A549 (cell line): ENCODE measurements around the gene IMPA2.

Experiments
- BHLHE40 ChIP-seq: IDR thresholded peaks from 2 replicates; pipeline ENCODE4 v1.6.1; 2012; ENCODE audit warnings: low read depth, low read length, inconsistent platforms
- CBX8 ChIP-seq: fragments of 200-600 bp; sonication (generic); IDR thresholded peaks from 2 replicates; pipeline ENCODE4 v1.6.1; 2016
- CHD2 ChIP-seq: fragments of 150-350 bp; IDR thresholded peaks from 2 replicates; pipeline ENCODE4 v1.6.1; 2014; ENCODE audit warnings: low read length; ENCODE audit not compliant: partially characterized antibody
- CTCF ChIP-seq: fragments of >200 bp; sonication (Bioruptor Twin); formaldehyde crosslinking; IDR thresholded peaks from 3 replicates; pipeline ENCODE4 v1.5.1; 2016
- E2F6 ChIP-seq: IDR thresholded peaks from 2 replicates; pipeline ENCODE4 v1.6.1; 2012; ENCODE audit warnings: low read depth, borderline replicate concordance
- EP300 ChIP-seq, 2 experiments: fragments of >200 bp; sonication (Bioruptor Twin); formaldehyde crosslinking; IDR thresholded peaks; 2 replicates in 1 of 2; 3 replicates in 1 of 2; pipeline ENCODE4 v1.6.1; 2016 to 2017
- HMGXB4 ChIP-seq: fragments of 250-450 bp; sonication (Bioruptor Pico); IDR thresholded peaks from 2 replicates; pipeline ENCODE4 v1.5.0; 2021; ENCODE audit warnings: mild to moderate bottlenecking, moderate library complexity, borderline replicate concordance
- MAX ChIP-seq: IDR thresholded peaks from 2 replicates; pipeline ENCODE4 v1.6.1; 2012
- PBX3 ChIP-seq: IDR thresholded peaks from 2 replicates; pipeline ENCODE4 v1.6.1; 2012
- POLR2A ChIP-seq: IDR thresholded peaks from 2 replicates; pipeline ENCODE4 v1.6.1; 2012; ENCODE audit warnings: mild to moderate bottlenecking, low read length
- RAD21 ChIP-seq, 2 experiments: fragments of >200 bp in 1 of 2; sonication (Bioruptor Twin) in 1 of 2; formaldehyde crosslinking in 1 of 2; IDR thresholded peaks in 1 of 2; conservative IDR thresholded peaks in 1 of 2; 2 replicates in 1 of 2; 3 replicates in 1 of 2; pipeline ENCODE4 v1.6.1; 2012 to 2018; ENCODE audit warnings: inconsistent platforms in 1 of 2
- RNF2 ChIP-seq: fragments of 200-600 bp; sonication (generic); IDR thresholded peaks from 2 replicates; pipeline ENCODE4 v1.6.1; 2016; ENCODE audit warnings: low read depth, mild to moderate bottlenecking, antibody characterized with exemption, moderate library complexity, borderline replicate concordance
- TP53 ChIP-seq: fragments of 250-450 bp; sonication (Bioruptor Pico); IDR thresholded peaks from 2 replicates; pipeline ENCODE4 v1.5.0; 2021; ENCODE audit warnings: mild to moderate bottlenecking, moderate library complexity
- USF2 ChIP-seq: fragments of 450-650 bp; IDR thresholded peaks from 2 replicates; pipeline ENCODE4 v1.6.1; 2014; ENCODE audit warnings: antibody characterized with exemption

GRCh38 chr18:11995445-11996189 lies 14.3 kb downstream of the IMPA2 start:
- TF ChIP-seq CHD2 (no peak), CTCF (peak; percentile 77), PBX3 (no peak), E2F6 (no peak), USF2 (no peak), POLR2A (no peak), EP300 (IDR thresholded peaks at IDR 0.05) (no peak), MAX (peak; percentile 41; the same call in 1 of the 2 replicates), RNF2 (no peak), BHLHE40 (no peak), TP53 (CRISPR knock-in tag) (no peak), CBX8 (no peak), RAD21 (conservative IDR thresholded peaks at IDR 0.05 in 1 of 2, IDR thresholded peaks at IDR 0.05 in 1 of 2) (peak; percentile 88 to 89), HMGXB4 (CRISPR knock-in tag) (no peak)
